Fibroblast of lung (primary cell): ENCODE data around the gene DNAJC3. TPM values are rescaled to one million over a fixed set of nuclear protein-coding genes. Genes with fewer than 3 reads are reported as not detected.
A peak's percentile ranks its signal among the peaks of the same experiment; 100 is the strongest.

ENCODE experiments used
- DNase-seq, 2 donors: peaks; one replicate each; pipeline versions ENCODE4 v3.0.0 to v3.0.0-alpha.2; 2010; ENCODE audit warnings: low read depth in 2 of 2
- H2AFZ ChIP-seq: 2 replicates; pipeline ENCODE4 v1.5.1; 2012; ENCODE audit warnings: low read length, control low read depth, inconsistent platforms
- H3K27ac ChIP-seq: 2 replicates; pipeline ENCODE4 v1.5.1; 2011; ENCODE audit warnings: low read length, control low read depth; ENCODE audit not compliant: insufficient read depth
- H3K27me3 ChIP-seq: 2 replicates; pipeline ENCODE4 v1.5.1; 2011; ENCODE audit warnings: mild to moderate bottlenecking, low read length; ENCODE audit not compliant: control insufficient read depth, insufficient read depth
- H3K36me3 ChIP-seq: 2 replicates; pipeline ENCODE4 v1.5.1; 2011; ENCODE audit warnings: low read length; ENCODE audit not compliant: control insufficient read depth, insufficient read depth
- H3K4me1 ChIP-seq: 2 replicates; pipeline ENCODE4 v1.5.1; 2011; ENCODE audit warnings: low read length; ENCODE audit not compliant: control insufficient read depth, insufficient read depth; ENCODE audit errors: extremely low read depth
- H3K4me2 ChIP-seq: 2 replicates; pipeline ENCODE4 v1.5.1; 2011; ENCODE audit warnings: low read length, control low read depth; ENCODE audit not compliant: insufficient read depth; ENCODE audit errors: extremely low read depth
- H3K4me3 ChIP-seq, 4 experiments: fragments of 200-600 bp in 1 of 4; sonication (generic) in 1 of 4; replicated peaks in 1 of 4; 2 replicates each; pipeline ENCODE4 v1.5.1; 2011 to 2016; ENCODE audit warnings: low read length in 4 of 4, low read depth in 3 of 4, mild to moderate bottlenecking in 3 of 4, control low read depth in 2 of 4, inconsistent platforms in 1 of 4, mixed read lengths in 1 of 4; ENCODE audit not compliant: insufficient read depth in 1 of 4; ENCODE audit errors: control extremely low read depth in 1 of 4
- H3K79me2 ChIP-seq: 2 replicates; pipeline ENCODE4 v1.5.1; 2012; ENCODE audit warnings: mild to moderate bottlenecking, low read length, inconsistent platforms; ENCODE audit not compliant: control insufficient read depth, insufficient read depth
- H3K9ac ChIP-seq: 2 replicates; pipeline ENCODE4 v1.5.1; 2011; ENCODE audit warnings: mild to moderate bottlenecking, low read length, control low read depth; ENCODE audit not compliant: insufficient read depth
- H3K9me3 ChIP-seq: 2 replicates; pipeline ENCODE4 v1.5.1; 2012; ENCODE audit warnings: low read depth, low read length; ENCODE audit not compliant: control insufficient read depth, insufficient read depth
- H4K20me1 ChIP-seq: 2 replicates; pipeline ENCODE4 v1.5.1; 2011; ENCODE audit warnings: low read length; ENCODE audit not compliant: control insufficient read depth, insufficient read depth; ENCODE audit errors: extremely low read depth
- EZH2 ChIP-seq: IDR thresholded peaks from 2 replicates; pipeline ENCODE4 v1.5.1; 2012; ENCODE audit warnings: low read length, control low read depth, mild to moderate bottlenecking; ENCODE audit errors: missing control alignments
- polyA plus RNA-seq, 2 donors: library from polyadenylated mRNA; depleted of rRNA in 1 of 2; stranded (reverse) in 1 of 2; unstranded in 1 of 2; fragments of >200 nt; gene quantifications; 2 replicates each; pipeline ENCODE4 v1.2.1, GENCODE V29; 2011 to 2012; ENCODE audit warnings: missing spikeins in 1 of 2
- total RNA-seq: library from RNA; depleted of rRNA; stranded (reverse); fragments of >200 nt; gene quantifications from 2 replicates; pipeline ENCODE4 v1.2.1, GENCODE V29; 2014
- TF ChIP-seq, protein P1 (sequence below), 2 donors: IDR thresholded peaks in 1 of 2; conservative IDR thresholded peaks in 1 of 2; 1 replicate in 1 of 2; 2 replicates in 1 of 2; pipeline ENCODE4 v1.5.1; 2011 to 2012; ENCODE audit warnings: low read length in 2 of 2, control low read depth in 1 of 2, inconsistent platforms in 1 of 2, low read depth in 1 of 2, mild to moderate bottlenecking in 1 of 2

Gene DNAJC3
- total and polyA plus RNA-seq, 2 donors (not counting 1 experiment from before 2014, with no cell fraction given): 37.6 to 55.5 TPM

DNA sequence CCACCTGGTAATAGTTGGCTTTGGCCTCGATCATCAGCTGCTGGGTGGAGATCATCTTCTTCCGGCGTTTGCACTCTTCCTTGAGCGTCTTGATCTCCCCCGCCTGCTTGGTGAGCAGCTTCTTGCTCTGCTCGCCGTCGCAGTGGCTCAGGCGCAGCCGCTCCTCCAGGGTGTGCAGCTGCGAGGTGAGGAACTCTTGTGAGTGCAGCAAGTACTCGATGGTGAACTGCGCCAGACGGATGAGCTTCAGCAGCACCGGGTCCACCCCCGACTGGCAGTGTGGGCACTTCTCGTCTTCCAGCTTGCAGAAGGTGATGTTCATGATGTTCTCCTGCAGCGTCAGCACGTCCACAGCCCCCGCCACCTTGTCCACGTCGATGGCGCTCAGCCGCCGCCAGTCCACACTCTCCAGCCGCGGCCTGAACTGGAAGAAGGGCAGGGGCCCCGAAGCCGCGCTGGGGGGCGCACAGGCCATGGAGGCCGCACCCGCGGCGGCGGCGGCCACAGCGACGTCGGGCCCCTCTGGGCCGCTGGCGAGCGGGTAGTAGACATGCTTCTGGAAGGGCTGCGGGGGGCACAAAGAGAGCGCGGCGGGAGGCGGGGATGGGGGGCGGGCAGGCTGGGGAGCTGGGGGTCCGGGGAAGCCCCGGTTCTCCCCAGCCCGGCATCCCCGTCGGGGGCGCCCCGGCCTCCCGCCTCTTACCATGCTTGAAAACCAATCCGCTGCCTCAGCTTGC lies 35.5 kb upstream of the DNAJC3 start:
- peaks cover 16% of the 10 kb centered on the region for H3K79me2 ChIP-seq
- peaks cover 6% of the 10 kb centered on the region for H3K36me3 ChIP-seq
- TF ChIP-seq, protein P1, sequence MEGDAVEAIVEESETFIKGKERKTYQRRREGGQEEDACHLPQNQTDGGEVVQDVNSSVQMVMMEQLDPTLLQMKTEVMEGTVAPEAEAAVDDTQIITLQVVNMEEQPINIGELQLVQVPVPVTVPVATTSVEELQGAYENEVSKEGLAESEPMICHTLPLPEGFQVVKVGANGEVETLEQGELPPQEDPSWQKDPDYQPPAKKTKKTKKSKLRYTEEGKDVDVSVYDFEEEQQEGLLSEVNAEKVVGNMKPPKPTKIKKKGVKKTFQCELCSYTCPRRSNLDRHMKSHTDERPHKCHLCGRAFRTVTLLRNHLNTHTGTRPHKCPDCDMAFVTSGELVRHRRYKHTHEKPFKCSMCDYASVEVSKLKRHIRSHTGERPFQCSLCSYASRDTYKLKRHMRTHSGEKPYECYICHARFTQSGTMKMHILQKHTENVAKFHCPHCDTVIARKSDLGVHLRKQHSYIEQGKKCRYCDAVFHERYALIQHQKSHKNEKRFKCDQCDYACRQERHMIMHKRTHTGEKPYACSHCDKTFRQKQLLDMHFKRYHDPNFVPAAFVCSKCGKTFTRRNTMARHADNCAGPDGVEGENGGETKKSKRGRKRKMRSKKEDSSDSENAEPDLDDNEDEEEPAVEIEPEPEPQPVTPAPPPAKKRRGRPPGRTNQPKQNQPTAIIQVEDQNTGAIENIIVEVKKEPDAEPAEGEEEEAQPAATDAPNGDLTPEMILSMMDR (conservative IDR thresholded peaks at IDR 0.05 in 1 of 2, IDR thresholded peaks at IDR 0.05 in 1 of 2; ENCODE audit: low read depth in 1 of 2, low read length in 2 of 2): no peak
- TF ChIP-seq EZH2: no peak
- H3K4me1 ChIP-seq: peaks cover 3% of the 10 kb centered on the region
- H3K9me3 ChIP-seq: no peaks in the 10 kb centered on the region
- DNase-seq: peak in 1 of 2 donors; percentile 53
- peak overlapping the region; percentile 98 for H3K4me2 ChIP-seq
- H4K20me1 ChIP-seq: no peaks in the 10 kb centered on the region
- peak overlapping the region; percentile 2 for H2AFZ ChIP-seq
- no peaks in the 10 kb centered on the region for H3K27me3 ChIP-seq
- H3K27ac ChIP-seq: no peak overlapping the region
- peak overlapping the region in 3 of 4 experiments; percentile 9 to 81 (median 79) for H3K4me3 ChIP-seq
- H3K9ac ChIP-seq: no peak overlapping the region

DNA sequence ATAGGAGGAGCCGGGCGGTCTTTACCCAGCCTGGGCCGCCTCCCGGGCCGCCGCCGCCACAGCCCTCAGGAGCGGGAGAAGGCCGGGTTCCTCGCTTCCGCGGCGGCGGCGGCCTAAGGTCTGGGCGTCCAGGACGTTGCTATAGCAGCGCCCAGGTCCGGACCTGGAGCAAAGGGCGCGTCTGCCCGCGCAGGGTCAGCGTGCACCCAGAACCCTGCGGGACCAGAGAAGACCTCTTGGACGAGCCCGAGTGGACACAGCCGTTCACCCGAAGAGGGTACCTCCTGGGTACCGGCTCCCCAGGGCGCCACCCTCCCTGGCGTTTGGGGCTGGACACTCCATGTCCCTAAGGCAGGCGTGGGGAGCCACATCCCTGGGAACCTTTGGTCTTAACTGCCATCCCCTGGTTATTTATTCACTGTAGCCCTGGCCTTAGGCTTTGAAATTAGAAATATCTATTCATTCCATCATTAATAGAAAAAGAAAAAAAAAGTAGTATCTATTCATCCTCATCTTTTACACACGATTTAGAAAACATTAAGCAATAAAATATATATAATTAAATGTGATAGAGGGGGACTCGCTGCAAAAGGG lies 34.8 kb upstream of the DNAJC3 start:
- no peaks in the 10 kb centered on the region for H4K20me1 ChIP-seq
- no peak for TF ChIP-seq EZH2
- TF ChIP-seq, protein P1 (conservative IDR thresholded peaks at IDR 0.05 in 1 of 2, IDR thresholded peaks at IDR 0.05 in 1 of 2; ENCODE audit: low read depth in 1 of 2, low read length in 2 of 2): no peak
- H3K9ac ChIP-seq: peak overlapping the region; percentile 40
- DNase-seq: peak; percentile 45 to 72
- no peaks in the 10 kb centered on the region for H3K9me3 ChIP-seq
- H3K4me1 ChIP-seq: peaks cover 3% of the 10 kb centered on the region
- H3K36me3 ChIP-seq: peaks cover 6% of the 10 kb centered on the region
- H3K27ac ChIP-seq: peak overlapping the region; percentile 18
- no peaks in the 10 kb centered on the region for H3K27me3 ChIP-seq
- H2AFZ ChIP-seq: no peak overlapping the region
- H3K4me2 ChIP-seq: peak overlapping the region; percentile 98
- peaks cover 16% of the 10 kb centered on the region for H3K79me2 ChIP-seq
- peak overlapping the region; percentile 48 to 93 (median 80) for H3K4me3 ChIP-seq

DNA sequence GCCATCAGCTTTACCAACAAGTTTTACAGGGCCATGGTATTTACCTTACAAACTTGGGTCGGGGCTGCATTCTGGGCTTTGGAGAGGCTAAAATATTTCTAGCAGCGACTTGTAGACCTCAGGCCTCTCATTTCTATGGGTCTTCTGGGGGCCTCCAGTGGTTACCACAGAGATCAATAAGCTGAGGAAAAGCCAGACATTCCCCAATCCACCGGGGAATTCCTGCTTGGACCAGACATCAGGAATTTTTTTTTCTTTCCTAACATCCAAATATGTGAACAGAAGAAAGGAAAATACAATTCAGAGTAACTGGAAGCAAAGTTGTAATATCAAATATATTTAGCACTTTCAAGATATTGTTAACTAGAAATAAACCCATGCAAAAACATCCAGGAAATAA lies 33.9 kb upstream of the DNAJC3 start:
- Histone ChIP-seq H3K27me3 (no peaks in the 10 kb centered on the region), H3K79me2 (peaks cover 16% of the 10 kb centered on the region), H3K9ac (no peak overlapping the region), H4K20me1 (no peaks in the 10 kb centered on the region), H3K36me3 (peaks cover 6% of the 10 kb centered on the region), H3K4me3 (peak overlapping the region; percentile 78 to 93 (median 80)), H3K4me2 (peak overlapping the region; percentile 98), H3K9me3 (no peaks in the 10 kb centered on the region), H3K4me1 (peaks cover 3% of the 10 kb centered on the region), H2AFZ (no peak overlapping the region), H3K27ac (no peak overlapping the region)
- no peak for DNase-seq
- TF ChIP-seq EZH2: no peak
- TF ChIP-seq, protein P1 (conservative IDR thresholded peaks at IDR 0.05 in 1 of 2, IDR thresholded peaks at IDR 0.05 in 1 of 2; ENCODE audit: low read depth in 1 of 2, low read length in 2 of 2): no peak
